IMR-90 (cell line): ENCODE data around the gene TAAR5.

Source experiments
- CTCF ChIP-seq: conservative IDR thresholded peaks from 2 replicates; pipeline ENCODE4 v1.5.1; 2012; ENCODE audit warnings: mild to moderate bottlenecking, low read depth, low read length, improper control_type of control experiment
- ELK1 ChIP-seq: fragments of 150-350 bp; IDR thresholded peaks from 2 replicates; pipeline ENCODE4 v1.6.1; 2016; ENCODE audit warnings: low read depth, mild to moderate bottlenecking, low read length, moderate library complexity, borderline replicate concordance
- POLR2A ChIP-seq: IDR thresholded peaks from 2 replicates; pipeline ENCODE4 v1.6.1; 2012; ENCODE audit warnings: mild to moderate bottlenecking, low read depth, low read length
- RCOR1 ChIP-seq: IDR thresholded peaks from 2 replicates; pipeline ENCODE4 v1.6.1; 2012; ENCODE audit warnings: mild to moderate bottlenecking, low read length, improper control_type of control experiment; ENCODE audit not compliant: insufficient replicate concordance

- no peak for TF ChIP-seq CTCF
- TF ChIP-seq RCOR1, result no peak
- no peak for TF ChIP-seq POLR2A
- no peak for TF ChIP-seq ELK1
These were observed 43.8 kb upstream of the TAAR5 start for GRCh38 chr6:132633362-132633761.
